ENCODE data around the gene KCND3.

DNA sequence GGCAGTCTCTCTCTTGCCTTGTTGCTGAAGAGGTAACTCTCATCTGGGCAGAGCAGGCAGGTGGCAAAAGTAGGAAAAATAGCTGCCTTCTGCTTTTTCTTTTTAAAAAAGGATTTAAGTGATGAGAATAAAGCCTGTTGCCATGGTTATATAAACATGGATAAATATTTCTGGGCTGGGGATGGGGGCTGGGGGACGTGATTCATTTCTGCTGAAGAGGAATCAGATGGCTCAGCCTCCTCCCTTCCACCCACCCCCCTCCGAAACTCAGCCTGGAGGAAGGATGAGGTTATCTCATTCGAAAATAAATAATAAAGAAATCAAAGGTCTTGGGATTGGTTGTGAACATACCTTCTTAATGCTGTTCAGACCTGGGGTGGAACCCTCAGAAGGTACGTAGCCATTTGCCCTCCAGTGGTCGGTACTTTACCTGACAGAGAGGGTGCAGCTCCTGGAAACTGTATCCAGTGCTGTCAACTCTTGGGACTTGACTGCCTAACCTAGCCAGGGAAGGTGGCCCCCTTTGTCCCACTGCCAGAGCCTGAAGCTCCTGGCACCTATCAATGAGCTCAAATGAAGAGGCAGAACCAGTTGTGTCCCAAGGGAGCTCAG, 246.4 kb downstream of the KCND3 start:
- TF ChIP-seq, protein P1, sequence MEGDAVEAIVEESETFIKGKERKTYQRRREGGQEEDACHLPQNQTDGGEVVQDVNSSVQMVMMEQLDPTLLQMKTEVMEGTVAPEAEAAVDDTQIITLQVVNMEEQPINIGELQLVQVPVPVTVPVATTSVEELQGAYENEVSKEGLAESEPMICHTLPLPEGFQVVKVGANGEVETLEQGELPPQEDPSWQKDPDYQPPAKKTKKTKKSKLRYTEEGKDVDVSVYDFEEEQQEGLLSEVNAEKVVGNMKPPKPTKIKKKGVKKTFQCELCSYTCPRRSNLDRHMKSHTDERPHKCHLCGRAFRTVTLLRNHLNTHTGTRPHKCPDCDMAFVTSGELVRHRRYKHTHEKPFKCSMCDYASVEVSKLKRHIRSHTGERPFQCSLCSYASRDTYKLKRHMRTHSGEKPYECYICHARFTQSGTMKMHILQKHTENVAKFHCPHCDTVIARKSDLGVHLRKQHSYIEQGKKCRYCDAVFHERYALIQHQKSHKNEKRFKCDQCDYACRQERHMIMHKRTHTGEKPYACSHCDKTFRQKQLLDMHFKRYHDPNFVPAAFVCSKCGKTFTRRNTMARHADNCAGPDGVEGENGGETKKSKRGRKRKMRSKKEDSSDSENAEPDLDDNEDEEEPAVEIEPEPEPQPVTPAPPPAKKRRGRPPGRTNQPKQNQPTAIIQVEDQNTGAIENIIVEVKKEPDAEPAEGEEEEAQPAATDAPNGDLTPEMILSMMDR (conservative IDR thresholded peaks at IDR 0.05) = no peak
- no peak for TF ChIP-seq EZH2 (IDR thresholded peaks at IDR 0.05; ENCODE audit: low read depth)

All from PC-9 (cell line).